ENCODE data around the gene TKT.

DNA sequence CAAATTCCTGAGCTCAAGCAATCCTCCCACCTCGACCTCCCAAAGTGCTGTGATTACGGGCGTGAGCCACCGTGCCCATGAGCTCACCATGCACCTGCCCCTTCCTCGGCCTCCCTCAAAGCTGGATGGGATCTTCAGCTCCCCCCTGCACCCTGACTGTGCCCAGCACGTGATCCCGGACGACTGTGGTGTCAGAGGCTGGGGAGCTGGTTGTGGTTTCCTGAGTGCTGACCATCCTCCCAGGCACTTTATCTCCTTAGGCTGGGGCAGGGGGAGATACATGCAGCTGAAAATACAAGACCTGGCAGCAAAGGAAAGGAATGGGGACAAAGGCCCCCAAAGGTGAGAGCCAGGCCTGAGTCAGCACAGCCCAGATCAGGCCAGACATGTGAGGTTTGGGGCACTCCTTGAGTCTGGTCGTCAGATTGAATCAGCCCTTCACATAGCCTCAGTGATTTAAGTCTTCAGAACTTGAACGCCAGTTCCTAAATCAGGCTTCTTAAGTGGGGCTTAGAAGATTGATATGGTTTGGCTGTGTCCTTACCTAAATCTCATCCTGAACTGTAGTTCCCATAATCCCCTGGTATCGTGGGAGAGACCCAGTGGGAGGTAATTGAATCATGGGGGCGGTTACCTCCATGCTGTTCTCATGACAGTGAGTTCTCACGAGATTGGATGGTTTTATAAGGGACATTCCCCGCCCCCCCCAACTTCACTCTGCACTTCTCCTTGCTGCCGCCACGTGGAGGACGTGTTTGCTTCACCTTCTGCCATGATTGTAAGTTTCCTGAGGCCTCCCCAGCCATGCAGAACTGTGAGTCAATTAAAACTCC, 59.0 kb downstream of the TKT start:
- TF ChIP-seq, protein P1, sequence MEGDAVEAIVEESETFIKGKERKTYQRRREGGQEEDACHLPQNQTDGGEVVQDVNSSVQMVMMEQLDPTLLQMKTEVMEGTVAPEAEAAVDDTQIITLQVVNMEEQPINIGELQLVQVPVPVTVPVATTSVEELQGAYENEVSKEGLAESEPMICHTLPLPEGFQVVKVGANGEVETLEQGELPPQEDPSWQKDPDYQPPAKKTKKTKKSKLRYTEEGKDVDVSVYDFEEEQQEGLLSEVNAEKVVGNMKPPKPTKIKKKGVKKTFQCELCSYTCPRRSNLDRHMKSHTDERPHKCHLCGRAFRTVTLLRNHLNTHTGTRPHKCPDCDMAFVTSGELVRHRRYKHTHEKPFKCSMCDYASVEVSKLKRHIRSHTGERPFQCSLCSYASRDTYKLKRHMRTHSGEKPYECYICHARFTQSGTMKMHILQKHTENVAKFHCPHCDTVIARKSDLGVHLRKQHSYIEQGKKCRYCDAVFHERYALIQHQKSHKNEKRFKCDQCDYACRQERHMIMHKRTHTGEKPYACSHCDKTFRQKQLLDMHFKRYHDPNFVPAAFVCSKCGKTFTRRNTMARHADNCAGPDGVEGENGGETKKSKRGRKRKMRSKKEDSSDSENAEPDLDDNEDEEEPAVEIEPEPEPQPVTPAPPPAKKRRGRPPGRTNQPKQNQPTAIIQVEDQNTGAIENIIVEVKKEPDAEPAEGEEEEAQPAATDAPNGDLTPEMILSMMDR (conservative IDR thresholded peaks at IDR 0.05), result no peak
- TF ChIP-seq ZFX (IDR thresholded peaks at IDR 0.05), result no peak
